Neuron (in vitro differentiated cells): Measurements from ENCODE around the gene CTNND1.
"Not testable (repeated sequence)": the region's sequence is repeated elsewhere in the genome, so short reads cannot be mapped to it uniquely, and the experiment has no call there.

ENCODE experiments used
- H2AFZ ChIP-seq: one replicate; pipeline ENCODE4 v1.6.1; 2013; ENCODE audit warnings: low read depth, mild to moderate bottlenecking, inconsistent platforms, low read length, moderate library complexity
- H3K27me3 ChIP-seq: one replicate; pipeline ENCODE4 v1.6.1; 2013; ENCODE audit warnings: low read length; ENCODE audit not compliant: insufficient read depth
- H3K36me3 ChIP-seq: one replicate; pipeline ENCODE4 v1.6.1; 2013; ENCODE audit warnings: low read length; ENCODE audit not compliant: insufficient read depth
- H3K4me1 ChIP-seq: one replicate; pipeline ENCODE4 v1.6.1; 2013; ENCODE audit warnings: low read length; ENCODE audit not compliant: insufficient read depth
- H3K4me3 ChIP-seq: 2 replicates; pipeline ENCODE4 v1.5.1; 2013; ENCODE audit warnings: mild to moderate bottlenecking, low read length, moderate library complexity
- H3K9me3 ChIP-seq: one replicate; pipeline ENCODE4 v1.6.1; 2013; ENCODE audit warnings: low read length

The CTNND1 gene

GRCh38 chr11:57812634-57813033 is 51.0 kb downstream of the CTNND1 start:
- peaks cover 94% of the 10 kb centered on the region for H3K36me3 ChIP-seq
- no peaks in the 10 kb centered on the region for H3K27me3 ChIP-seq
- H3K4me3 ChIP-seq: no peak overlapping the region
- no peaks in the 10 kb centered on the region for H3K9me3 ChIP-seq
- no peaks in the 10 kb centered on the region for H3K4me1 ChIP-seq
- H2AFZ ChIP-seq: no peak overlapping the region

- Histone ChIP-seq H3K9me3 (no peaks in the 10 kb centered on the region), H3K4me1 (no peaks in the 10 kb centered on the region), H3K36me3 (peaks cover 84% of the 10 kb centered on the region), H3K27me3 (no peaks in the 10 kb centered on the region), H3K4me3 (no peak overlapping the region), H2AFZ (no peak overlapping the region)
Measured at GRCh38 chr11:57815476-57815875, 53.9 kb downstream of the CTNND1 start.

GRCh38 chr11:57815877-57816276 is 54.3 kb downstream of the CTNND1 start:
- Histone ChIP-seq H3K4me3 (no peak overlapping the region), H3K9me3 (no peaks in the 10 kb centered on the region), H3K36me3 (peaks cover 80% of the 10 kb centered on the region), H3K4me1 (no peaks in the 10 kb centered on the region), H2AFZ (no peak overlapping the region), H3K27me3 (no peaks in the 10 kb centered on the region)

GRCh38 chr11:57818812-57819211 is 57.2 kb downstream of the CTNND1 start:
- Histone ChIP-seq H3K9me3 (no peaks in the 10 kb centered on the region), H2AFZ (no peak overlapping the region), H3K36me3 (peaks cover 53% of the 10 kb centered on the region), H3K4me3 (no peak overlapping the region), H3K4me1 (no peaks in the 10 kb centered on the region), H3K27me3 (no peaks in the 10 kb centered on the region)

GRCh38 chr11:57819252-57819979 is 57.8 kb downstream of the CTNND1 start:
- Histone ChIP-seq H3K27me3 (no peaks in the 10 kb centered on the region), H3K4me1 (no peaks in the 10 kb centered on the region), H3K9me3 (no peaks in the 10 kb centered on the region), H3K36me3 (peaks cover 47% of the 10 kb centered on the region), H2AFZ (no peak overlapping the region), H3K4me3 (no peak overlapping the region)

- Histone ChIP-seq H3K36me3 (peaks cover 6% of the 10 kb centered on the region), H3K9me3 (no peaks in the 10 kb centered on the region), H3K4me1 (no peaks in the 10 kb centered on the region), H3K27me3 (no peaks in the 10 kb centered on the region), H2AFZ (no peak overlapping the region), H3K4me3 (no peak overlapping the region)
Measured at GRCh38 chr11:57823859-57824258, 62.3 kb downstream of the CTNND1 start.

DNA sequence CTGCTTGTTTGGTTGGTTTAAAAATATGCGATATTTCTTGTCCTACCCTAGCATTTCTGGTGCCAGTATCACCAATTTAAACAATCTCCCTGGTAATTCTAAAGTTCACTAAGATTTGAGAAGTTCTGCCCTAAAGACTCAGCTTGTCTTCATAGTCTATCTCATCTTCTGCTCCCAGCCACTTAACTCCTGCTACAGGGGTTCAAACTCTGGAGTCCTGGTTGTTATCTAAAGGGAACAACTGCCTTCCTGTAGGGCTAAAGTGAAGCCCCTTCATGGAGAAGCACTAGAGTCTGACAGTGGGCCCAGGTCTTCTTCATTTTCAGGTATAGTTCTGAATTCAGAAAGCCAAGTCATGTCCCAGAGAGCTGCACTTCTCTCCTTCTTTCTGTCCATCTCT is 73.2 kb downstream of the CTNND1 start:
- H3K36me3 ChIP-seq: no peaks in the 10 kb centered on the region
- no peak overlapping the region for H3K4me3 ChIP-seq
- no peaks in the 10 kb centered on the region for H3K9me3 ChIP-seq
- no peak overlapping the region for H2AFZ ChIP-seq
- H3K4me1 ChIP-seq: no peaks in the 10 kb centered on the region
- peaks cover 9% of the 10 kb centered on the region for H3K27me3 ChIP-seq

DNA sequence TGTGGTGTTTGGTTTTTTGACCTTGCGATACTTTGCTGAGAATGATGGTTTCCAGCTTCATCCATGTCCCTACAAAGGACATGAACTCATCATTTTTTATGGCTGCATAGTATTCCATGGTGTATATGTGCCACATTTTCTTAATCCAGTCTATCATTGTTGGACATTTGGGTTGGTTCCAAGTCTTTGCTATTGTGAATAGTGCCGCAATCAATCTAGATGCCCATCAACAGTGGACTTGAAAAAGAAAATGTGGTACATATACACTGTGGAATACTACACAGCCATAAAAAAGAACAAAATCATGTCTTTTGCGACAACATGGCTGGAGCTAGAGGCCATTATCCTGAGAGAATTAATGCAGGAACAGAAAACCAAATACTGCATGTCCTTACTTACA is 77.0 kb downstream of the CTNND1 start:
- H3K36me3 ChIP-seq, H2AFZ ChIP-seq, H3K4me1 ChIP-seq, H3K4me3 ChIP-seq, H3K27me3 ChIP-seq, H3K9me3 ChIP-seq: not testable (repeated sequence)

DNA sequence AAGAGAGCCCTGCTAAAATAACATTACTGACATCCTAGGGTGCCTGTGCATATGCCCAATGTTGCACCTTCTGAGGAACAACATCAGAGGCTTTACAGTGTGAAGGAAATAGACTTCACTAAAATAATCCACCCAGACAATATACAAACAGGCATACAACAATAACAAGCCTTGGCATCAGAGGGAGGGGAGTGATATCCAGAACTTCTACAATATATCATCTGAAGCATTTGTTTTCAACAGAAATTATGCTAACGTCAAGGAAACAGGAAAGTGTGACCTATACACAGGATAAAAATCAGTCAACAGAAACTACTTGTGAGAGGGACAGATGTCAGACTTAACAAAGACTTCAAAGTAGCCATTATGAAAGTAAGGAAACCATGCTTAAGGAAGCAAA is 81.3 kb downstream of the CTNND1 start:
- H3K9me3 ChIP-seq: no peaks in the 10 kb centered on the region
- H3K27me3 ChIP-seq: no peaks in the 10 kb centered on the region
- H3K4me1 ChIP-seq: no peaks in the 10 kb centered on the region
- no peak overlapping the region for H2AFZ ChIP-seq
- no peak overlapping the region for H3K4me3 ChIP-seq
- H3K36me3 ChIP-seq: no peaks in the 10 kb centered on the region

- Histone ChIP-seq H3K36me3 (no peaks in the 10 kb centered on the region), H3K9me3 (no peaks in the 10 kb centered on the region), H3K4me3 (no peak overlapping the region)
Measured at GRCh38 chr11:57867966-57868365, 106.4 kb downstream of the CTNND1 start.

GRCh38 chr11:57868491-57868890 is 106.9 kb downstream of the CTNND1 start:
- no peaks in the 10 kb centered on the region for H3K36me3 ChIP-seq
- H2AFZ ChIP-seq: no peak overlapping the region
- no peaks in the 10 kb centered on the region for H3K9me3 ChIP-seq
- H3K4me1 ChIP-seq: no peaks in the 10 kb centered on the region
- no peak overlapping the region for H3K4me3 ChIP-seq
- H3K27me3 ChIP-seq: peaks cover 6% of the 10 kb centered on the region

More at GRCh38 chr11:57867966-57868365, 106.4 kb downstream of the CTNND1 start:
- H3K27me3 ChIP-seq: peaks cover 6% of the 10 kb centered on the region
- H2AFZ ChIP-seq: no peak overlapping the region
- no peaks in the 10 kb centered on the region for H3K4me1 ChIP-seq
